SU-DHL-6 (cell line): Measurements from ENCODE around the gene PTPN5.
"Not testable (repeated sequence)": the region's sequence is repeated elsewhere in the genome, so short reads cannot be mapped to it uniquely, and the experiment has no call there.

Source experiments
- H2AFZ ChIP-seq: fragments of 200-600 bp; sonication (generic); 2 replicates; pipeline ENCODE4 v1.6.1; 2014; ENCODE audit warnings: low read depth, mild to moderate bottlenecking, moderate library complexity, mixed read lengths, antibody characterized with exemption, low read length; ENCODE audit not compliant: severe bottlenecking
- H3F3A ChIP-seq: fragments of 200-600 bp; shearing (Covaris generic); 2 replicates; pipeline ENCODE4 v1.6.0; 2016; ENCODE audit warnings: antibody characterized with exemption, mild to moderate bottlenecking; ENCODE audit not compliant: insufficient read depth
- H3K27ac ChIP-seq: fragments of 200-600 bp; sonication (generic); 2 replicates; pipeline ENCODE4 v1.5.1; 2016; ENCODE audit warnings: low read depth, mild to moderate bottlenecking, low read length, moderate library complexity, mixed read lengths
- H3K27me3 ChIP-seq: fragments of 200-600 bp; sonication (generic), shearing (Covaris generic); 2 replicates; pipeline ENCODE4 v1.6.0; 2014; ENCODE audit warnings: mild to moderate bottlenecking, low read length
- H3K36me3 ChIP-seq: fragments of 200-600 bp; sonication (generic); 2 replicates; pipeline ENCODE4 v1.6.1; 2014; ENCODE audit warnings: mild to moderate bottlenecking, low read length, mixed read lengths
- H3K4me2 ChIP-seq: fragments of 300-600, 200-600 bp; shearing (Covaris generic), sonication (generic); 2 replicates; pipeline ENCODE4 v1.6.0; 2014; ENCODE audit warnings: low read length, low read depth, mild to moderate bottlenecking; ENCODE audit not compliant: poor library complexity, severe bottlenecking
- H3K4me3 ChIP-seq: fragments of 200-600 bp; sonication (generic); 2 replicates; pipeline ENCODE4 v1.5.1; 2014; ENCODE audit warnings: antibody characterized with exemption, low read length, mild to moderate bottlenecking, mixed read lengths; ENCODE audit not compliant: insufficient read depth, poor library complexity, severe bottlenecking
- H3K79me2 ChIP-seq: fragments of 200-600 bp; sonication (generic); 2 replicates; pipeline ENCODE4 v1.6.1; 2014; ENCODE audit warnings: mild to moderate bottlenecking, low read length, moderate library complexity; ENCODE audit not compliant: insufficient read depth
- H3K9ac ChIP-seq: fragments of 200-600 bp; sonication (generic); 2 replicates; pipeline ENCODE4 v1.7.0; 2014; ENCODE audit warnings: mild to moderate bottlenecking, low read length
- H3K9me2 ChIP-seq: fragments of 200-600 bp; sonication (generic); replicated peaks from 2 replicates; pipeline ENCODE4 v1.6.1; 2014; ENCODE audit warnings: low read length; ENCODE audit not compliant: insufficient read depth
- H3K9me3 ChIP-seq: fragments of 200-600 bp; sonication (generic); 2 replicates; pipeline ENCODE4 v1.6.1; 2014; ENCODE audit warnings: low read length, mixed read lengths; ENCODE audit not compliant: insufficient read depth
- H4K20me1 ChIP-seq: fragments of 200-600 bp; sonication (generic); 2 replicates; pipeline ENCODE4 v1.6.1; 2014; ENCODE audit warnings: low read depth, mild to moderate bottlenecking, antibody characterized with exemption, low read length, moderate library complexity, mixed read lengths
- EZH2phosphoT487 ChIP-seq: fragments of 200-600 bp; sonication (generic), shearing (Covaris generic); conservative IDR thresholded peaks from 2 replicates; pipeline ENCODE4 v1.6.1; 2018; ENCODE audit warnings: mild to moderate bottlenecking, antibody characterized with exemption, low read length, moderate library complexity, mixed read lengths
- TF ChIP-seq, protein P1 (sequence below): fragments of 200-600 bp; sonication (generic); IDR thresholded peaks from one replicate; pipeline ENCODE4 v1.5.1; 2017; ENCODE audit warnings: antibody characterized with exemption, mild to moderate bottlenecking, low read length, moderate library complexity; ENCODE audit not compliant: insufficient read depth, poor library complexity, severe bottlenecking

PTPN5 gene

DNA sequence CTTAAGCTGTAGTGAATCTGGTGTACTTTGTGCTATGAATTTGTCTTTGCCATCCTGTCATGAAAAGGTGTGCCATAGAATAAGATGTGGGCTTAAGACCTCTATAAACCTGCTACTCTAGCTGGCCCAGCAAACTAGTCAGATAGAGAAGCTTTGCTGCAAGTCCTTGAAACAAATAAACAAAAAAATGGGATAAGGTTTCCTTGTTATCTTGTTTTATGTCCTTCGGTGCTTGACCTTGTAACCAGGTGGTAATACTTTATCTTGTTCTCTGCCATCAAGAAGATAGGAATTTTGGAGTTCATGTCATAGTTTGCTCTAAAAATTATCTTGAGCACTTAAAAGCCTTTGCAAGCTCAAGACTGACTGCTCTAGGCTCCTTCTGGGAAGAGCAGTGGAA, 107.3 kb downstream of the PTPN5 start:
- Histone ChIP-seq H4K20me1 (no peaks in the 10 kb centered on the region), H3K9me2 (no peaks in the 10 kb centered on the region), H2AFZ (no peak overlapping the region), H3K9me3 (no peaks in the 10 kb centered on the region), H3K36me3 (no peaks in the 10 kb centered on the region), H3K4me3 (no peak overlapping the region), H3K9ac (no peak overlapping the region), H3K27me3 (no peaks in the 10 kb centered on the region; the same call in 1 of the 2 replicates), H3K4me2 (no peak overlapping the region), H3K79me2 (no peaks in the 10 kb centered on the region), H3K27ac (no peak overlapping the region), H3F3A (no peaks in the 10 kb centered on the region)
- TF ChIP-seq, protein P1, sequence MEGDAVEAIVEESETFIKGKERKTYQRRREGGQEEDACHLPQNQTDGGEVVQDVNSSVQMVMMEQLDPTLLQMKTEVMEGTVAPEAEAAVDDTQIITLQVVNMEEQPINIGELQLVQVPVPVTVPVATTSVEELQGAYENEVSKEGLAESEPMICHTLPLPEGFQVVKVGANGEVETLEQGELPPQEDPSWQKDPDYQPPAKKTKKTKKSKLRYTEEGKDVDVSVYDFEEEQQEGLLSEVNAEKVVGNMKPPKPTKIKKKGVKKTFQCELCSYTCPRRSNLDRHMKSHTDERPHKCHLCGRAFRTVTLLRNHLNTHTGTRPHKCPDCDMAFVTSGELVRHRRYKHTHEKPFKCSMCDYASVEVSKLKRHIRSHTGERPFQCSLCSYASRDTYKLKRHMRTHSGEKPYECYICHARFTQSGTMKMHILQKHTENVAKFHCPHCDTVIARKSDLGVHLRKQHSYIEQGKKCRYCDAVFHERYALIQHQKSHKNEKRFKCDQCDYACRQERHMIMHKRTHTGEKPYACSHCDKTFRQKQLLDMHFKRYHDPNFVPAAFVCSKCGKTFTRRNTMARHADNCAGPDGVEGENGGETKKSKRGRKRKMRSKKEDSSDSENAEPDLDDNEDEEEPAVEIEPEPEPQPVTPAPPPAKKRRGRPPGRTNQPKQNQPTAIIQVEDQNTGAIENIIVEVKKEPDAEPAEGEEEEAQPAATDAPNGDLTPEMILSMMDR: no peak
- TF ChIP-seq EZH2phosphoT487: no peak

DNA sequence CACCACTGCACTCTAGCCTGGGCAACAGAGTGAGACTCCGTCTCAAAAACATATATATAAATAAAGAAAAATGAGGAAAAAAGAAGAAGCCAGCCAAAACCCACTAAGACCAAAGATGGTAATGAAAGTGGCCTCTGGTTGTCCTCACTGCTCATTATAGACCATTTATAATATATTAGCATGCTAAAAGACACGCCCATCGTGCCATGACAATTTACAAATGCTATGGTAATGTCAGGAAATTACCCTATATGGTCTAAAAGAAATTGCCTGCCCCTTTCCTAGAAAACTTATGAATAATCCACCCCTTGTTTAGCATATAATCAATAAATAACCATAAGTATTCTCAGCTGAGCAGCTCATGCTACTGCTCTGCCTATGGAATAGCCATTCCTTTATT, 109.1 kb downstream of the PTPN5 start:
- Histone ChIP-seq H3K9me3 (no peaks in the 10 kb centered on the region), H3F3A (no peaks in the 10 kb centered on the region), H2AFZ (no peak overlapping the region), H3K79me2 (no peaks in the 10 kb centered on the region), H3K27ac (no peak overlapping the region), H3K36me3 (no peaks in the 10 kb centered on the region), H3K9ac (no peak overlapping the region), H3K27me3 (no peaks in the 10 kb centered on the region; the same call in 1 of the 2 replicates), H3K9me2 (no peaks in the 10 kb centered on the region), H3K4me3 (no peak overlapping the region), H4K20me1 (no peaks in the 10 kb centered on the region), H3K4me2 (no peak overlapping the region)
- TF ChIP-seq, protein P1: no peak
- no peak for TF ChIP-seq EZH2phosphoT487

DNA sequence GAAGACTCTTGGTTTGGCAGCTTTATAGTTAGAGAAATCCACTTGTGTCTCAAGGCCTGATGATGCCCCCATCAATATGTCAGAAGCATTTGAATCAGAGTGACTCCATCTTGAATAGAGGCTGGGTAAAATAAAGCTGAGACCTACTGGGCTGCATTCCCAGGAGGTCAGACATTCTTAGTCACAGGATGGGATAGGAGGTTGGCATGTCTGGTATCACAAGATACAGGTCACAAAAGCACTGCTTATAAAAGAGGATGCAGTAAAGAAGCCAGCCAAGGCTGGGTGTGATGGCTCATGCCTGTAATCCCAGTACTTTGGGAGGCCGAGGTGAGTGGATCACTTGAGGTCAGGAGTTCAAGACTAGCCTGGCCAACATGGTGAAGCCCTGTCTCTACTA, 109.6 kb downstream of the PTPN5 start:
- not testable (repeated sequence) for H3K9ac ChIP-seq, H3K9me3 ChIP-seq, H3K9me2 ChIP-seq, H3K4me2 ChIP-seq, H3K79me2 ChIP-seq, H3K27me3 ChIP-seq, H3F3A ChIP-seq, H3K4me3 ChIP-seq, H3K27ac ChIP-seq, H2AFZ ChIP-seq, H4K20me1 ChIP-seq, H3K36me3 ChIP-seq
